C4-2B (cell line): ENCODE results near the gene TMEM240.

Experiments used
- CTCF ChIP-seq: fragments of 450-650 bp; conservative IDR thresholded peaks from 2 replicates; pipeline ENCODE4 v1.5.1; 2017; ENCODE audit warnings: mild to moderate bottlenecking
- ZFX ChIP-seq: fragments of 450-650 bp; IDR thresholded peaks from 2 replicates; pipeline ENCODE4 v1.6.1; 2017

- TF ChIP-seq CTCF (no peak), ZFX (no peak)
Observed at GRCh38 chr1:1547011-1547410, 6.6 kb upstream of the TMEM240 start.
